NCI-H128 (cell line): ENCODE data around the gene ATR.
"Not testable (repeated sequence)": the region's sequence is repeated elsewhere in the genome, so short reads cannot be mapped to it uniquely, and the experiment has no call there.

Experiments used
- DNase-seq: peaks from one replicate; lab custom pipeline; 2025; ENCODE audit not compliant: unreplicated experiment; lab: John Stamatoyannopoulos, UW

The ATR gene

DNA sequence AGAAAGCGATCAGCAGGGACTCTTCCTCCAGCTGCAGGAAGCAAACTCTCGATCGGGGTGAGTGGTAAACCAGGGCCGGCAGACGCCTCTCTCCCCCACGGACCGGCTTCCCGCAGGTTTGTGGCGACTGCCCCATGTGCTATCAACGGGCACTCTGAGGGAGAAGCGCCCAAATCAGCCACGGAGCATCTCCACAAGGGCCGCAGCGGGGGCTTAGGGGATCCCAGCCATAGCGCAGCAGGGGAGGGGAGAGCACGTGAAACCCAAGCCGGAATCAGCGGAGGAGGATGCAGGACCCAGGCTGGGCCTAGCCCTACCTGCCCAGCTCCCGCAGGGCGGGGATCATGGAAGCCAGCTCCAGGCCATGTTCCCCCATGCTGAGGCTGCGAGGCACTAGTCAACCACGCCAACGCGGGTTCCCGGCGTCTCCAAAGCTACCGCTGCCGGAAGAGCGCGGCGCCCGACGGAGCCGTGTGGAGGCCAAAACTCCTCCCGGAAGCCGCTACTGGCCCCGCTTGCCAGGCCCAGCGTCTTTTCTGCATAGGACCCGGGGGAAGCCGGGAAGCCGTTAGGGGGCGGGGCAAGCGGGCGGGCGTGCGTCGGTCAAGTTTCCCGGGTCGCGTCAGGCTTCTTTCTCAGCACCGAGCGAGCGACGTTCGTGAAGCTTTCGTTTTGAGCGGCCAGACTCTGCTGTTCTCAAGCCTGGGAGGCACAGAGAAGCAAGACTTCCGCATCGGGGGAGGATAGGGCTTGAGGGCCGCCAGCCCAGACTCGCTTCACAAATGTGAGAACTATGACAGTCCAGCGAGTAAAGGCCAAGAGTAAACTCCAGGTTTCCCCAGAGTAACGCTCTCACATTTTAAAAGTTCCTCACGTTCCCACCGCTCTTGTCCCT lies at the start of gene ATR:
Gene ATR (minus strand): TSS at position 405 of the 895 bp plus-strand sequence. CDS start 29 bp downstream, at position 376.
- peak; percentile 95 for DNase-seq

GRCh38 chr3:142626971-142627370 lies 48.4 kb upstream of the ATR start:
- no peak for DNase-seq

DNA sequence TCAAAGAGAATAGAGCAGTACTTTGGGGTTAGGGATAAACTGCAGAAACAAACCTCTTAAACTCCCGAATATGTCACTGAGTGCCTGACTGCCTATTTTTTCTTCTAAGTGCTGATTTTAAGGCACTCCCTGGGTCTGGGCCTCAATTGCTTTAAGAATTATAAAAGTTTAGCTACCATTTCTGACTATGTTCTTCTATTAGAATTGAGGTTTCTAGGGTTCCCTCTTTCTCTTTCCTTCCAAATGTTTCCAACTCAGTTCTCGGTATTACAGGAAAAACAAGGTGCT lies 46.6 kb upstream of the ATR start:
- no peak for DNase-seq

GRCh38 chr3:142624341-142625152 lies 46.0 kb upstream of the ATR start:
- DNase-seq, result no peak

GRCh38 chr3:142623194-142623593 lies 44.7 kb upstream of the ATR start:
- DNase-seq, result no peak

- DNase-seq, result no peak
Observed at GRCh38 chr3:142622405-142622804, 43.9 kb upstream of the ATR start.

GRCh38 chr3:142618917-142619461 lies 40.5 kb upstream of the ATR start:
- DNase-seq, result no peak

DNA sequence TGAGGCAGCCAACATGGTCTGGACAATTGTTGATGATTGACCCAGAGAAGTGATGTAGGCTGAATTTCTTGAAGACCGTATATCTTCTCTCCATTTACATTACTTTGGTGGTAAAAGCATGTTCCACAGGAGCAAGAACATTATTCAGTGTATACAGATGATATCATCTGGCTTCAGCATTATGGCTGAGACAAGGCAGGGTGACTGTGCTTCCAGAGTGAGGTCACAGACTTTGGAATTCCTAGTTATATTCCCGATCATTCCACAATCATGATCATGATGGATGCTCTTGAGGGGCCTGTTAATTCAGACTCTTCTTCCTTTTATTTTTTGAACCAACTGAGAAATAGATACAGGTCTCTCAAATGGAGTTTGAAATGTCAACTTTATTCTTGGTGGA lies 36.6 kb upstream of the ATR start:
- DNase-seq, result no peak

DNA sequence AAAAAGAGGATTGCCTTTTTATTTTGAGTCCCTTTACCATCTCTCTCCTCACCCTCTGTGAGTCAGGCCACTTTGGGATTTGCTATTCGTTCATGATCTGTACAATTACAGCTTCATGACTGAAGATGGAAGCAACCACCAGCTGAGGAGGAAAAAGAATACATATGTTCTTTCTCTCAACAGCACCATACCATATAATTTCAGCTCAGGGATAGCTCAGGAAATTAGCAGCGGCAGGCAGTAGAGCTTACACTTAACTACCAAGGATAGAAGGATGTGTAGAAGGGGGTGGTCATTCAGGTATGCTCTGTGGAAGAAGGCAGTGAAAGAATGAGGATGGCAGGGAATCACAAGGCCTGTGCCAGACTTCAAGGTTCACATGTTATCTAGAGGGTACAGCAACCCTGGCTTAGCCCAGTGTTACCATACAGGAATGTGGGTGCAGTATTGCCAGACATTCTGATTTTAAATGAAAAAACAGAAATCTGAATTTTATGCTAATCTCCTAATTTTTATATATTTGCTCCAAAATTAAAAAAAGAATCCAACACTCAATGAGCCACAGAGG lies 35.6 kb upstream of the ATR start:
- no peak for DNase-seq

- DNase-seq, result no peak
Observed at GRCh38 chr3:142613491-142613890, 35.0 kb upstream of the ATR start.

DNA sequence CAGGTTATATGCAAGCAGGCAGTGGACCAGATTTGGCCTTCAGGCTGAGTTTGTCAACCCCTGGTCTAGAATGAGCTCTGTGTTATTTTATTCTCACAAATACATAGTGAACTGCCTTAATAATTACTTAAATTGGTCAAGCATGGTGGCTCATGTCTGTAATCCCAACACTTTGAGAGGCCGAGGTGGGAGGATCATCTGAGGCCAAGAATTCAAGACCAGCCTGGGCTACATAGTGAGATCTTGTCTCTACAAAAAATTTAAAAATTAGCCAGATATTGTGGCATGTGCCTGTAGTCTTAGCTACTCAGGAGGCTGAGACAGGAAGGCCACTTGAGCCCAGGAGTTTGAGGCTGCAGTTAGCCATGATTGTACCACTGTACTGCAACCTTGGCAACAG lies 32.7 kb upstream of the ATR start:
- no peak for DNase-seq

DNA sequence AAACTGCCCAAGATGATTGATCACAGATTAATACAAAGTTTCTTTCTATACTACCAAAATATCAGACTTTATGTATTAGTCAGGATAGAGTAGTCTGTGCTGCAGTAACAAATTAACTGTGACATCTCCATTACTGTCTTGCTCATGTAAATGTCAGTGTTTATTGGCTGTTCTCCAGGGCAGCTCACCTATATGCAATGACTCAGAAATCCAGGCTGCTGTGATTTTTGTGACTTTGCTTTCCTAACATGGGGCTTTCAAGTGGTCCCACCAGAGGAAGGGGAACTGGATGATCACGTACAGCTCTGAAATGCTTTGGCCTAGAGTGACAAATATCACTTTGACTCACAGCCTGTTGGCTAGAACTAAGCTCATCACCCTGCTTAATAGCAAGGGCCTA lies 30.6 kb upstream of the ATR start:
- DNase-seq, result no peak

DNA sequence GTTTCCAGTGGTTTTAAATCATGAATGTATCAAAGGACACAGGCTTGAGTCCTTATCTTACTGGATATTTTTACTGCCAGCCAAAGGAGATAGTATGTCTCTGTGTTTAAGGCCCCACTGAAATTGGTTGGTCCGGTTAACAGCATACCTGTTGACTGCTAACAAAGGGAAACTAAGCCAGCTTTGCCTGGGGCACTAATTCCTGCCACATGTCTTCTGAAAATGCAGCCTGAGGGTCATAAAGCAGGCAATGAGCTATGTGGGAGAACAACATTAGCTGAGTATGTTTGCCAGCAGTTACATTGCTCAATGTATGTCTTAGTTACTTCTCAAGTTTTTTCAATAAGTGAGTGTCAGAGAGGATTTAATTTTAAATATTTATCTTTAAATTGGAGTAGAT lies 30.1 kb upstream of the ATR start:
- no peak for DNase-seq

GRCh38 chr3:142604940-142605339 lies 26.4 kb upstream of the ATR start:
- DNase-seq, result no peak

- DNase-seq, result not testable (repeated sequence)
Observed at GRCh38 chr3:142603386-142603705, 24.8 kb upstream of the ATR start.

- DNase-seq, result no peak
Observed at GRCh38 chr3:142602619-142603385, 24.3 kb upstream of the ATR start.

GRCh38 chr3:142601713-142602112 lies 23.2 kb upstream of the ATR start:
- DNase-seq, result no peak

DNA sequence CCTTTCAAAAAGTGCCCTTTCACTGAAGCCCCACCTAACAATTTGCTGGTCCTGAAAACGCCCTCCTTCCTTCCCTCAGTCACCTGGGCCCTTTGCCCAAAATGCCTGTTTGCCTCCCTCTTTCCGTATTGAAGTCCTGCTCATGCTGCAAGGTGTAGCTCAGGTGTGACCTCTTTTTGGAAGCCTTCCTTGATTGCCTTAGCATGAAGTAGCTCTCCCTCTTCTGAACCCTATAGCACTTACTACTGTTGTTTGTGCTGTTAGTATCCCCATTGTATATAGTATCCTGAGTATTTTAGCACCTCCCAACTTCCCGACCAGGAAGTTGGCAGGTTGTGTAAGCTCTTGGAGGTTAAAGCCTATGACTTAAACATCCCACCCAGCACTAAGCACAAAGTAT lies 19.4 kb upstream of the ATR start:
- no peak for DNase-seq

DNA sequence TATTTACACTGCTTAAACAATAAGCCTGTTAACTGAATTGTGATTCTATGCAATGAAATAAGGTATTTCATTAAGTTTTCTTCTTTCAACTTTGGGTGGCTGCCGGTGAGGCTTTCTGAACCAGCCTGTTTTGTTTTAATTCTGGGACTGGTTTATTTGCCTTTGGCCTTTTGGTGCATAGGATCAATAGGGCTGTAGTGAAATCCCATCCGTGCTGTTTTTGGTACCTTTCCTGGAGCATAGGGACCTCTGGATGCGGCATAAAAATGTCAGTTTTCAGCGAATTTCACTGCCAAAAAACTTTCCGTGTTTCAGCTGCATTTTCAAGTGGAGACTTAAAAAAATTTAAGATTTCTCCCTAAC lies 18.2 kb upstream of the ATR start:
- no peak for DNase-seq

GRCh38 chr3:142595951-142596725 lies 17.6 kb upstream of the ATR start, which contains the start of gene PLS1:
TSS of gene PLS1 (plus strand) at chr3:142596393. CDS start at chr3:142664238, 67,845 bp downstream.
- DNase-seq, result peak; percentile 91
